OCI-LY1 (cell line): ENCODE measurements around the gene DKK3.

Experiments used
- H2AFZ ChIP-seq: fragments of 200-600 bp; sonication (generic), shearing (Covaris generic); 2 replicates; pipeline ENCODE4 v1.6.0; 2014; ENCODE audit warnings: antibody characterized with exemption, mild to moderate bottlenecking, low read length
- H3F3A ChIP-seq: fragments of 200-600 bp; sonication (generic), shearing (Covaris generic); 2 replicates; pipeline ENCODE4 v1.6.0; 2014; ENCODE audit warnings: mild to moderate bottlenecking, antibody characterized with exemption, low read length, moderate library complexity; ENCODE audit not compliant: insufficient read depth
- H3K27ac ChIP-seq: fragments of 200-600 bp; sonication (generic); 2 replicates; pipeline ENCODE4 v1.5.1; 2014; ENCODE audit warnings: low read length, mixed run types, mild to moderate bottlenecking, low read depth; ENCODE audit not compliant: poor library complexity, severe bottlenecking
- H3K27me3 ChIP-seq: fragments of 200-600 bp; sonication (generic); 2 replicates; pipeline ENCODE4 v1.6.0; 2014; ENCODE audit warnings: antibody characterized with exemption, mild to moderate bottlenecking, low read length, moderate library complexity; ENCODE audit not compliant: insufficient read depth
- H3K36me3 ChIP-seq: fragments of 200-600 bp; sonication (generic); 2 replicates; pipeline ENCODE4 v1.6.1; 2014; ENCODE audit warnings: mild to moderate bottlenecking, antibody characterized with exemption, low read length, moderate library complexity, mixed read lengths; ENCODE audit not compliant: insufficient read depth
- H3K4me1 ChIP-seq: fragments of 200-600 bp; sonication (generic); 2 replicates; pipeline ENCODE4 v1.5.1; 2014; ENCODE audit warnings: mild to moderate bottlenecking, low read length, moderate library complexity; ENCODE audit not compliant: insufficient read depth, severe bottlenecking
- H3K4me2 ChIP-seq: fragments of 200-600 bp; sonication (generic), shearing (Covaris generic); 2 replicates; pipeline ENCODE4 v1.6.1; 2014; ENCODE audit warnings: low read length
- H3K4me3 ChIP-seq: fragments of 200-600 bp; sonication (generic); 2 replicates; pipeline ENCODE4 v1.5.1; 2014; ENCODE audit warnings: low read length, low read depth, mild to moderate bottlenecking, mixed read lengths; ENCODE audit not compliant: poor library complexity, severe bottlenecking
- H3K79me2 ChIP-seq: fragments of 200-600 bp; shearing (Covaris generic); 2 replicates; pipeline ENCODE4 v1.6.1; 2016; ENCODE audit warnings: mixed run types, low read length, mixed read lengths; ENCODE audit not compliant: insufficient read depth
- H3K9ac ChIP-seq: fragments of 200-600 bp; sonication (generic), shearing (Covaris generic); 2 replicates; pipeline ENCODE4 v1.6.1; 2014; ENCODE audit warnings: mild to moderate bottlenecking, low read length, mixed read lengths
- H3K9me2 ChIP-seq: fragments of 200-600 bp; sonication (generic), shearing (Covaris generic); 2 replicates; pipeline ENCODE4 v1.6.1; 2014; ENCODE audit warnings: low read depth, mild to moderate bottlenecking, low read length, mixed read lengths
- H3K9me3 ChIP-seq: fragments of 200-600 bp; shearing (Covaris generic); 2 replicates; pipeline ENCODE4 v1.6.1; 2014; ENCODE audit warnings: low read length, mixed read lengths
- H4K20me1 ChIP-seq: fragments of 200-600 bp; sonication (generic), shearing (Covaris generic); 2 replicates; pipeline ENCODE4 v1.6.0; 2016; ENCODE audit warnings: mild to moderate bottlenecking, low read length; ENCODE audit not compliant: insufficient read depth
- EZH2 ChIP-seq: fragments of 200-600 bp; sonication (generic), shearing (Covaris generic); IDR thresholded peaks from 2 replicates; pipeline ENCODE4 v1.8.0; 2017; ENCODE audit warnings: borderline replicate concordance, mixed run types, mild to moderate bottlenecking, antibody characterized with exemption, low read length, moderate library complexity, mixed read lengths
- TF ChIP-seq, protein P1 (sequence below): fragments of 200-600 bp; sonication (generic), shearing (Covaris generic); IDR thresholded peaks from 2 replicates; pipeline ENCODE4 v1.5.1; 2017; ENCODE audit warnings: mild to moderate bottlenecking, antibody characterized with exemption, low read length, moderate library complexity, mixed read lengths

Gene DKK3

DNA sequence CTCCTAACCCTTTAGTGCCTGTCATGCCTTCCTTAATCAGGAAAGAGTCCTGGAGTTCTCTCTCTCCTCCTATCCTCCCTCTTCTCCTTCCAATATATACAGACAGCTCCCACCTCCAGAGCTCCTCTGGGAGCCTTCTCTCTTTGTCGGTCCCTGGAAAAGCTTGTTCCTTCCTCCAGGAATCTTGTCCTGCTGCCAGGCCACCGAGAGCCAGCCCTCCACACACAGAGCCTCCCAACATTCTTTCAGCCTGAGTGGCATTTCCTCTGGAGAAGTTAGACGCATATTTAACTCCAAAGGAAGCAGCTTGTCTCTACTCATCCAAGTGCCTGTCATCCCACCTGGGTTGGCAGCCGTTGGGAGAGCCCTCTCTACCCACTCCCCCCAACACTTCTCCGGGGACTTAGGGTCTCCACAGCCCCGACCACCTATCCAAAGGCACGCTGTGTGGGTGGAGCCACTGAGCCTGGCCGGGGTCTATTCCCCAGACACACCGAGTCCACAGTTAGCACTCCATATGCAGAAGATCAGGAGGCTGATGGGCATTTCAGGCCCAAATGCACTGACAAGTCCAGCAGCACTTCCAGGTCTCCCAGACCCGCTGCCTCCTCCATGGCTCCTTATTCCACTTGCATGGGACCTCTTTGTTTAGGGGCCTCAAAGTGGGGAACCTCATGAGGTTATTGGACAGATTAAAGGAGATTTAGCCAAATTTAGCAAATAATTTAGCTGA, 31.1 kb downstream of the DKK3 start:
- no peaks in the 10 kb centered on the region for H3K4me1 ChIP-seq
- H3K27me3 ChIP-seq: no peaks in the 10 kb centered on the region
- no peak overlapping the region for H2AFZ ChIP-seq
- no peak overlapping the region for H3K4me3 ChIP-seq
- no peak overlapping the region for H3K4me2 ChIP-seq
- H3K79me2 ChIP-seq: no peaks in the 10 kb centered on the region
- no peaks in the 10 kb centered on the region for H3K9me2 ChIP-seq
- no peak overlapping the region for H3K27ac ChIP-seq
- H3K9me3 ChIP-seq: no peaks in the 10 kb centered on the region
- no peak for TF ChIP-seq EZH2
- TF ChIP-seq, protein P1, sequence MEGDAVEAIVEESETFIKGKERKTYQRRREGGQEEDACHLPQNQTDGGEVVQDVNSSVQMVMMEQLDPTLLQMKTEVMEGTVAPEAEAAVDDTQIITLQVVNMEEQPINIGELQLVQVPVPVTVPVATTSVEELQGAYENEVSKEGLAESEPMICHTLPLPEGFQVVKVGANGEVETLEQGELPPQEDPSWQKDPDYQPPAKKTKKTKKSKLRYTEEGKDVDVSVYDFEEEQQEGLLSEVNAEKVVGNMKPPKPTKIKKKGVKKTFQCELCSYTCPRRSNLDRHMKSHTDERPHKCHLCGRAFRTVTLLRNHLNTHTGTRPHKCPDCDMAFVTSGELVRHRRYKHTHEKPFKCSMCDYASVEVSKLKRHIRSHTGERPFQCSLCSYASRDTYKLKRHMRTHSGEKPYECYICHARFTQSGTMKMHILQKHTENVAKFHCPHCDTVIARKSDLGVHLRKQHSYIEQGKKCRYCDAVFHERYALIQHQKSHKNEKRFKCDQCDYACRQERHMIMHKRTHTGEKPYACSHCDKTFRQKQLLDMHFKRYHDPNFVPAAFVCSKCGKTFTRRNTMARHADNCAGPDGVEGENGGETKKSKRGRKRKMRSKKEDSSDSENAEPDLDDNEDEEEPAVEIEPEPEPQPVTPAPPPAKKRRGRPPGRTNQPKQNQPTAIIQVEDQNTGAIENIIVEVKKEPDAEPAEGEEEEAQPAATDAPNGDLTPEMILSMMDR: no peak
- no peaks in the 10 kb centered on the region for H3F3A ChIP-seq
- H3K36me3 ChIP-seq: no peaks in the 10 kb centered on the region
- H3K9ac ChIP-seq: no peak overlapping the region
- H4K20me1 ChIP-seq: no peaks in the 10 kb centered on the region

DNA sequence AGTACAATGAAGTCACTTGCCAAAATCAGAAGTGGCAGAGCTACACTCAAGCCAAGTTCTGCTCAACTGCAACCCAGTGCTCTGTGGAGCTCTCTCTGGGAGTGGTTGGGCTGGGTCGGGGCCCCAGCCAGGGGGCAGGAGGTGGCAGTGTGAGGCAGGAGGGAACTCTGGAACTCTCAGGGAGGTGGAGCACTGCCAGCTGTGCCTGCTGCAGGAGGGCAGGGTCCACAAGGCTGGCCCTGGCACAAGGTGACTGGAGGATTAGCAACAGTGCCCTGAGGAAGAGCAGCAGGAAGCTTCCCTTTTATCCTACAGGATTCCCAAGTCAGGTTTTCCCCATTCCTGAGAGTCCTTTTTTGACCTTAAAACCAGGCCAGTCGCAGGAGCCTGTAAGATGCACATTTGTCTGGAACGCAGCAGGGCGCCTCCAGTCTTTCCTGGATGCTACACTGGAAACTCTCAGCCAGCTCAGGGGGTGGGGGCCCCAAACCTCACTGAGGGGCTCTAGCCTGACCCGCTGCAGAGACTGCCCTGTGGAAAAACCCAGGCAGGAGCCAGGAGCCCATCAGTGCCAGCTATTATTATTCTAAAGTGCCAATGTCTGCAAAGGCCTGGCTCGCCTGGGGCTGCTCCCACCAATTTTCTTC, 31.8 kb downstream of the DKK3 start:
- H3K9me3 ChIP-seq: no peaks in the 10 kb centered on the region
- no peaks in the 10 kb centered on the region for H3K79me2 ChIP-seq
- H3K27ac ChIP-seq: no peak overlapping the region
- H4K20me1 ChIP-seq: no peaks in the 10 kb centered on the region
- H3F3A ChIP-seq: no peaks in the 10 kb centered on the region
- H3K4me2 ChIP-seq: no peak overlapping the region
- no peaks in the 10 kb centered on the region for H3K36me3 ChIP-seq
- no peaks in the 10 kb centered on the region for H3K4me1 ChIP-seq
- no peak overlapping the region for H3K9ac ChIP-seq
- H2AFZ ChIP-seq: no peak overlapping the region
- no peak overlapping the region for H3K4me3 ChIP-seq
- H3K27me3 ChIP-seq: no peaks in the 10 kb centered on the region
- TF ChIP-seq, protein P1: no peak
- no peak for TF ChIP-seq EZH2
- no peaks in the 10 kb centered on the region for H3K9me2 ChIP-seq

DNA sequence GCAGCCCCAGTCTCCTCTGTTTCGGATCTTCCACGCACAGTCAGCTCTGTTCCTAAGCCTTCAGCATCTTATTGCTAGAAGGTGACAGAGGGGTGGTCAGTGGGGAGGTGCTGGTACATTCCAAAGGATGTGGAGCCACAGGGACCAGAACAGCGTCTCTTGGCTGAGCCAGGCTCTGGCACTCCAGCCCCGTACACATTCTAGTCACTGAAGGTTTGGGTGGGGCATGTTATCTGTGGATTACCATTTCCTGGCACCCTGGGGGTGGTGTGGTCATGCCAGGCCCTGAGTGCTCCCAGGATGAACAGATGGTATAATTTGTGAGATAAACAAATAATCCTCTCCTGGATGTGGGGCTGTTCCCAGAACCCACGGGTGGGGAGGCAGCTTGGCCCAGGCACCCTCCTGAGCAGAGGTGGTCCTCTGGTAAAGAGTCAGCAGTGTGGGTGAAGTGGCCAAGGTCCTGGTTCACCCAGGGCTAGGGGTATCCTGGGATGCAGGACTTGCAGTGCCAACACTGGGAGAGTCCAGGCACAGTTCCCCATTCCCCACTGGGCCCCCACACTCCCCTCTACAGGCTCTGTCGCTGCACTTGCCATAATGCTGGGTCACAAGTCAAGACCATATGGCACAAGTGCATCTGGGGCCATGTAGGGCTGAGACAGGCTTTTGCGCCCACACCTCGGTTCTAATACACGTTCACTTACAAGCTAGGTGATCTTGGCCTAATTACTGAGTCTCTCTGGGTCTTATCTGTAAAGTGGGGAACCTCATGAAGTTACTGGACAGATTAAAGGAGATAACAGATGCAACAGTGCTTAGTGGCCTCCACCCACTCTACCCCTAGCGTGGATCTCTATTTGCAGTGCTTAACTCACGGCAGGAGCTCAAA, 33.0 kb downstream of the DKK3 start:
- TF ChIP-seq, protein P1: no peak
- TF ChIP-seq EZH2: no peak
- H3K4me2 ChIP-seq: no peak overlapping the region
- no peak overlapping the region for H2AFZ ChIP-seq
- no peaks in the 10 kb centered on the region for H4K20me1 ChIP-seq
- H3K27ac ChIP-seq: no peak overlapping the region
- H3K4me1 ChIP-seq: no peaks in the 10 kb centered on the region
- H3F3A ChIP-seq: no peaks in the 10 kb centered on the region
- H3K9ac ChIP-seq: no peak overlapping the region
- no peaks in the 10 kb centered on the region for H3K36me3 ChIP-seq
- no peak overlapping the region for H3K4me3 ChIP-seq
- H3K27me3 ChIP-seq: 0 out of 2 replicates have a peak, but pooled peaks cover 3% of the 10 kb centered on the region
- no peaks in the 10 kb centered on the region for H3K79me2 ChIP-seq
- no peaks in the 10 kb centered on the region for H3K9me2 ChIP-seq
- no peaks in the 10 kb centered on the region for H3K9me3 ChIP-seq
